ENCODE results near the gene ACP4.
A peak's percentile ranks its signal among the peaks of the same experiment; 100 is the strongest.
"Not testable (repeated sequence)": the region's sequence is repeated elsewhere in the genome, so short reads cannot be mapped to it uniquely, and the experiment has no call there.

The ACP4 gene

GRCh38 chr19:50798659-50799546 is 8.7 kb downstream of the ACP4 start:
- no peak for DNase-seq

DNA sequence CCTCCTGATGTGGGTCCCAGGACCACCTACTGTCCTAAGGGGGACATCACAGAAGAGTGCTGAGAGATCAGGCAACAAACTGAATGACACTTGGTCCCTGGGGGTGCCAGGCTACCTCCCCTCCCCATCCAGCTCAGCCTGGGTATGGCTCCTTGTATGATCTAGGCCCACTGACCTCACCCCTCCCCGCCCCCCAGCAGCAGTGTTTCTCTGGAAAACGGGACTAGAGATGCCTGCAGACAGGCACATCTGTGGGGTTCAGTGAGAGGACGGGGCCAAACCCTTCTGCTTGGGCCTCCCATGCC is 9.3 kb downstream of the ACP4 start:
- DNase-seq = no peak

- DNase-seq = no peak
These were observed 10.9 kb downstream of the ACP4 start for GRCh38 chr19:50801107-50801506.

DNA sequence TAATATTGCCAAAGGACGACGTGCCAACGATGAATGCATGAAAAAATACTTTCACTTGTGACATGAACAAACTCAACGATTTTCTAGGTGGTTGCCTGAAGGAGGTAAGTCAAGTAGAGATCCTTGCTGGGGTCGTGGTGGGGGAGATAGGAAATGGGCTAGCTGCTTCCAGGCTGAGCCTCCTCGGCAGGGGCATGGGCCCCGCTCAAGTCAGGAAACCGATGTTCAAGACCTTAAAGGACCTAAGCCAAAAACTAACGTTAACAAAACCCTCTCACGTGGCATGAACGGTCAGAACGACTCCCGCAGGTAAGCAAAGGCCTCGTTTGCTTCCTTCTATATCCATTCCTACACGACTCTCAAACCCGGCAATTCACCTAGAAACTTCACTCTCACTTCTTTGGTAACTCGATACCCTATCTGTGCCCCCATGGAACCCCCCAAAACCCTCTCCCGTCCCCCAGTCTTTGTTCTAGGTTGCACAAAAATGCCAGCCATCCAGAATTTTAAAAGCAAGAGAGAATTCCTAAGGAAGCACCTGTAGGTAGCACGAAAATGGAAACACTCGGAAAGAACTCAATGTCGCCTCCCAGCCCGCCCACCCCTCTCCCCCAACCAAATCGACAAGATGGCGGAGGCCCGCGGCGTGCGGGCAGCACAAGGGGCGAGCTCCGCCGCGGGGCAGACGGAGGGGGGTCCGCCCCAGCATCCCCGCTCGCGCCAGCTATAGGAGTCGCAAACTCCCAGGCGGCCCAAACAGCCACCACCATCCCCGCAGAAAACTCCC is 13.6 kb downstream of the ACP4 start:
- DNase-seq = no peak

GRCh38 chr19:50804420-50805272 is 14.4 kb downstream of the ACP4 start:
- peak; percentile 96 for DNase-seq

DNA sequence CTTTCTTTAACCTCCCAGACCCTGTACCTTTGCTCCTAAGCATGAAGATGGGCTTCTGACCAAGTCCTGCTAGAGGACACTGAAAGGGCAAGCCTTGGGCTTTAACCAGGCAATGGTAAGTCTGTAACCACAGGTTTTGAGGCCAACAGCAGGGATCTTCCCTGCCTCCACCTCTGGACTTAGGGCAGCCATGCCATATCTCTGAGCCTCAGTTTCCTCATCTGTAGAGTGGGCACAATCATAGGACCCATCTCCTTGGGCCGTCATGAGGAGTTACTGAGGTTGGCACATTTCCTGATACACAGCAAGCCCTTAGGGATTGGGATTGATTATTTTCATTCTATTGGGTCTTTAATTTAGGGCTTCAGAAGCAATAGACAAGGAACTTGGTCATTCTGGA is 18.6 kb downstream of the ACP4 start:
- no peak for DNase-seq

- not testable (repeated sequence) for DNase-seq
These were observed 21.5 kb downstream of the ACP4 start for GRCh38 chr19:50811622-50812238.

DNA sequence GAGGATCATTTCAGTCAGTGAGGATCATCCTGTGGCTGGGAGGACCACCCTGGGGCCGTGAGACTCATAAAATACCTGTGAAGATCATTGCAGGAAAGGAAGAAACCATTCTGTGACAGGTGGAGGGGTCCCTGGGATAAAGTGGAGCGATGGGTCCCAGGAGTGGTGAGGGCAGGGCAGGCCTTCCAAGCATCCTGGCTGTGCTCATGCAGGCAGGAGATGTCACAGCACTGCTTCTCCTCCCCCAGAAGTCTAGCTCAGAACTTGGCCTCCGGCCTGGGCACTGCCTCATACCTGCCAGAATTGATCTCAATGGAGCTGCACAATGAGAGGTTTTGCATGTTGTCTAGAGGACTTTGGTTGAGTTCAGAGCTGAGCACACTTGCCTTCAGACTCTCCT is 22.3 kb downstream of the ACP4 start:
- no peak for DNase-seq

GRCh38 chr19:50814883-50815282 is 24.7 kb downstream of the ACP4 start:
- DNase-seq = no peak

DNA sequence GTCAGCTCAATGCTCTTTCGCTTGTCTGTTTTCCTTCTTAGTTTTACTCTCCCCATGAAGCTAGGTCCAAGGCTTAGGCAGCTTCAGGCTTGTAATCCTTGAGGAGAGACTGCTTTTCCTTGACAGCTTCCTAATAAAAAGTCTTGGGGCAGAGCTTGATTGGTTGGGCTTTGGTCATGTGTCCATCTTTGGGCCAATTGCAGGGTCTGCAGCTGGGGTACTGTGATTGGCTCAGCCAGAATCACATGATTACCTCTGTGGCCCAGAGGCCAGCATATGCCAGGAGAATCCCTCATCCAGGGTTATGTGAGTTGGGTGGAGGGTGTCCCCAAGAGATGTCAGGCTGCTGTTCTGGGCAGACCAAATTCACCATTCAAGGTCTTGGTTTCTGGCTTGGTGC is 25.2 kb downstream of the ACP4 start:
- no peak for DNase-seq

DNA sequence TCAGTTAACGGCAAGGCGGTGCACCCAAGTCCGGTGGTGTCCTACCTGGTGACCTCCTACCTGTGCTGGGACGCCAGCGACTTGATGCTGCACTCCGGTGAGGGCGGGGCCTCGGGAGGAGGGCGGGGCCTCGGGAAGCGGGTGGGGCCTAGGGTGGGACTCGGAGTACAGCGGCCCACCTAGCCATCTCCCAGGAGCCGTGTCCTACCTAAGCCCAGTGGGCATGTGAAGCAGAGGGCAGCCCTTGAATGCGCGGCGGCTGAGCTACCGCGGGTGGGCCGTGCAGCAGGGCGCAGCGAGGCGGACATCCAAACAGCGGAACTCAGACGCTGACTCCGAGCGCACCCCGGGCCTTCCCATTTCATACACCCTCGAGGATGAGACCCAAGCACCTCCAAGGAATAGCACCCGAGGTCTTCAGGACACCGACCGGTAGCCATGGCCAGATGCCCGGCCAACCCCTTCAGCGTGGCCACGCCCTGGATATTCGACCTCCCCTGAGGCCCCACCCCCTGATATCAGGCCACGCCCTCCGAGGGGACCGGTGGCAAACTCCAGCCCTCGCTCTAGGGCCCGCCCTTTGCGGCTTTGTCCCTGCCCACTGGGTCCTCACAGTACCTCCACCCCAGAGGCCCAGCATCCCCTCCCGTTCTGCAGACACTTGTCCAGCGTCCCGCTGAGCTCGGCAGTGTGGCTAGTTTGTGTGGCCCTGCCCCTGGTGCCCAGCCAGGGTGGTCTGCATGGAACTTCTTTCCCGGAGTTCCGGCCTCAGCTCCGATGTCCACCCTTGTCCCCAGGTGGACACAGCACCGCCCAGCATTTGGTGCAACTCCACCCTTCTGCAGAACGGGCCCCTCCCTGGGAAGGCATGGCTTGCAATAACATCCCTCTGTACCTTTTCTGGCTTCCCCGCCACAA is 28.0 kb downstream of the ACP4 start:
- DNase-seq = peak; percentile 23

DNA sequence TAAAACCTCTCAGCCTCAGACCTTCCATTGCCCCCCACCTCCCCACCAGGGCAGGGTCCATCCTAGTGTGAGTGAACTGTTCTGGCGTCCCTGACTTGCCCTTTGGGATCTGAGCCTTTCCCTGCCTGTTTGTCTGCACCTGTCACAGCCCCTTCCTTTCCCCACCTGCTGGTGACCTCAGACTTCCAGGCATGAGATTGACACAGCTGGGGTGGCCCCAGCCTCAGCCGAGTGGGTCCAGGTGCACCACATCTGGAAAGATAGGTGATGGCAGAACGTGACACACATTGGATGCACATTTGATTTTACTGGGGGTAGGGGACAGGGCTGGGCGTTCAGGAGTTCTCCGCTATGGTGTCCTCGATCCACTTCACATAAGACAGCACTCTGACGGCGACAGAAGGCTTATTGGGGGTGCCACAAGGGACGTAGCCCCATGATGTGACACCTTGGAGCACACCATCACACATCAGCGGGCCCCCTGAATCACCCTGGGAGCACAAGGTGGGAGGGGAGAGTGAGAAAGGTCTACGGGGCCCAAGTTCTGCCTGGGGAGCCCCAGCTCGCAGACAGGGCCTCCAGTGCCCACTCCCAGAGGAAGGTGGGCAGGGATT is 28.8 kb downstream of the ACP4 start:
- no peak for DNase-seq

- no peak for DNase-seq
These were observed 29.4 kb downstream of the ACP4 start for GRCh38 chr19:50819636-50820035.

DNA sequence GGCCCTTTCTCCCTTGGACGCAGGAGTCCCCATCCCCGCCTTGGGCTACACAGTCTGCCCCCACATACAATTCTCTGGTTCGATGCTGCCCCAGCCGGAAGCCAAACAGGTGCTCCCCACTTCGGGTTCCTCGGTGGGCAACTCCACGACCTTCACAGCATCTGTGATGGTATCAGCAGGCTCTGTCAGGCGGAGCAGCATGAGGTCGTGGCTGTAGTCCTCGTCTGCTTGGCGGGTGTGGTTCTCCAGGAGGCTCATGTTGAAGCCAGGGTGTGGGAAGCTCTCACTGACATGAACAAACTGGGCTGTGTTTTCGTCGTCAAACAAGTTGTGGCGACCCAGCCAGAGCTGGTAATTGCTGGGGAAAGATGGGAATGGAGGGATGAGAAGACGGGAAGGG is 29.9 kb downstream of the ACP4 start:
- DNase-seq = no peak

DNA sequence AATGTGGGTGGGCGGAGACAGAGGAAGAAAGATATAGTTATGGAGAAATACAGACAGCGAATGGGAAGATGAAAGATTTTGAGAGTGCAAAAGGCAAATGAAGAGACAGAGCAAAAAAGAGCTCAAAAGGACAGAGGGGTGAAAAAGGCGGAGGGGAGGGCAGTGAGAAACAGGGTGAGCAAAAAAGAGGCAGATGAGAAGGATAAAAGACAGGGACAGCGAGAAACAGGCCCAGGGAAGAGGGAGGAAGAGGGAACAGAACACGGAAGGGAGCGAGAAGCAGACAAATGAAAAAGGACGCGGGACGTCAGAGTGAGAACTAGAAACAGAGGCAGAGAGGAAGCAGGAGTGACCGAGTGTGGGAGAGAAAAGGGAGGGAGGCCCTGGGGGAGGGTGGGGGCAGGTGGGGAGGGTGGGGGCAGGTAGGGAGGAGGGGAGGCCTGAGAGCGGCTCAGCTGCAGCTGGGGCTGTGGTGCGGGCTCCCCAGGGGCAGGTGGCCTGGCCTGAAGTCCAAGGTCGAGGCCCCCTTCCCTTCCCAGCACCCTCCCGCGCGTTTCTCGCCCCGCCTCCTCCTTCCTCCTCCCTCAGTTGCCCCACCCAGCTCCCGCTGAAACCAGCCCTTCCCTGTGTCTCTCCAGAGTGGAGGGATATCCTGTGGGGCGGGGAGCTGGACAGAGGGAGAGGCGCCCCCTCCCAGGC is 30.5 kb downstream of the ACP4 start:
- no peak for DNase-seq

- no peak for DNase-seq
These were observed 31.0 kb downstream of the ACP4 start for GRCh38 chr19:50821248-50821612.

DNA sequence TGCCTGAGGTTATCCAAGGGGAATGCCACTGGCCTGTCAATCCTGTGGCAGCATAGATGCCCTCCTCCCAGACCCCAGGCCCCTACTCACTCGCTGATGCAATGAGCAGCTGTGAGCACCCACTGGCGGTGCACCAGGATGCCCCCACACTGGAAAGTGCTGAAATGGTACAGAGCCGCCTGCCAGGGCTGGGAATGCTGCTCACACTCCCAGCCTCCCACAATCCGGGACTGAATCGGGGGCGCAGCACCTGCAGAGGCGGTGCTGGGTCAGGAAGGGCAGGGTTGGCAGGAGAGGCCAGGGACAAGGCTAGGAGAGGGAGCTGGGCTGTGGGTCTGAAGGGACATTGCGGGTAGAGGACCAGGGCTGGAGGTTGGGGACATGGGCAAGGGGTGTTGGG is 31.4 kb downstream of the ACP4 start:
- DNase-seq = no peak

- no peak for DNase-seq
These were observed 32.5 kb downstream of the ACP4 start for GRCh38 chr19:50822661-50823208.

DNA sequence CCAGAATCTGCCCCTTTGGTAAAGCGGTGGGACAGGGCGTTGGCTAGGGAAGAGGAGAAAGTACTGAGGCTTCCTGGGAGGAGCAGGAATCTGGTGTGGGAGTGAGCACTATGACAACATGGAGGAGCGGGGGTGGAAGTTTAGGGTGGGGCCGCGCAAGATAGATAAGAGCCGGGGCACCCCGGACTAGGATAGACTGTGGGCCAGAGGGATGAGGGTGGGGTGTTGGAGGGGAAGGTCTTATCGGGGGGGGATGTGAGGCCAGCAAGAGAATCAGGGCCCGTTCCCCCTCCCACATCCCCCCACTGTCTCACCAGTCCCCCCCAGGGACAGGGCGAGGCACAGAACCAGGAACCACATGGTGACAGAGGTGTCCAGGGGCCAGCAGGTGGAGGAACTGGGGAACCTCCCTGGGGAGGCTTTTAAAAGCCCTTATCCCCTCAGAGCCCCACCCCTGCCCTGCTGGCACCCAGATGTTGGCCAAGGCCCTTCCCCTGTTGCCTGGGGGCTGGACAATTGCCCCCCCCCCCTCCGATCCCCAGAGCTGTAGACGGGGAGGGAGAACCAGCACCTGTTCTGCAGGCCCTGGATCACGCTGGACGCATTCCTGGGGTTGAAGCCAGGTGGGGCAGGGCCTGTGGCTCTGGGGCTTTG is 33.3 kb downstream of the ACP4 start, which contains the start of gene KLK1:
Gene KLK1, minus strand, starts transcription at position 399 of the 654 bp plus-strand sequence. Its CDS starts 39 bp downstream, at position 360.
- DNase-seq = no peak
